GM18502 (cell line): ENCODE data around the gene IL6ST.
A peak's percentile ranks its signal among the peaks of the same experiment; 100 is the strongest.
"Not testable (repeated sequence)": the region's sequence is repeated elsewhere in the genome, so short reads cannot be mapped to it uniquely, and the experiment has no call there.

Experiments
- ATAC-seq: cut with Tn5 transposase; IDR thresholded peaks from one replicate; pipeline ENCODE4 v1.9.1; 2021; ENCODE audit warnings: mild to moderate bottlenecking; ENCODE audit not compliant: unreplicated experiment, poor library complexity

The IL6ST gene

GRCh38 chr5:55994495-55994997 is at the start of gene IL6ST:
Gene IL6ST (minus strand): TSS chr5:55994963. CDS start chr5:55976278, 18,685 bp downstream.
- ATAC-seq: peak; percentile 41

GRCh38 chr5:56039985-56040384 is 45.2 kb upstream of the IL6ST start:
- ATAC-seq: no peak

GRCh38 chr5:56038206-56038605 is 43.4 kb upstream of the IL6ST start:
- ATAC-seq: not testable (repeated sequence)

GRCh38 chr5:56037531-56038010 is 42.8 kb upstream of the IL6ST start:
- ATAC-seq: no peak

GRCh38 chr5:56035394-56035793 is 40.6 kb upstream of the IL6ST start:
- ATAC-seq: not testable (repeated sequence)

- not testable (repeated sequence) for ATAC-seq
Observed at GRCh38 chr5:56029871-56030630, 35.3 kb upstream of the IL6ST start.

GRCh38 chr5:56029457-56029856 is 34.7 kb upstream of the IL6ST start:
- no peak for ATAC-seq

GRCh38 chr5:56028708-56029107 is 33.9 kb upstream of the IL6ST start:
- no peak for ATAC-seq

- ATAC-seq: peak; percentile 80
Observed at GRCh38 chr5:56026863-56027300, 32.1 kb upstream of the IL6ST start.

- no peak for ATAC-seq
Observed at GRCh38 chr5:56025151-56025885, 30.6 kb upstream of the IL6ST start.

- ATAC-seq: no peak
Observed at GRCh38 chr5:56024810-56025150, 30.0 kb upstream of the IL6ST start.

GRCh38 chr5:56023296-56023695 is 28.5 kb upstream of the IL6ST start:
- no peak for ATAC-seq

- no peak for ATAC-seq
Observed at GRCh38 chr5:56019306-56020272, 24.8 kb upstream of the IL6ST start.

- no peak for ATAC-seq
Observed at GRCh38 chr5:56018832-56019231, 24.1 kb upstream of the IL6ST start.

GRCh38 chr5:56014701-56015100 is 19.9 kb upstream of the IL6ST start:
- not testable (repeated sequence) for ATAC-seq

GRCh38 chr5:56013939-56014338 is 19.2 kb upstream of the IL6ST start:
- ATAC-seq: not testable (repeated sequence)

GRCh38 chr5:56012281-56012963 is 17.7 kb upstream of the IL6ST start:
- peak; percentile 92 for ATAC-seq

- peak; percentile 55 for ATAC-seq
Observed at GRCh38 chr5:56011835-56012234, 17.1 kb upstream of the IL6ST start.

- ATAC-seq: no peak
Observed at GRCh38 chr5:56010431-56010830, 15.7 kb upstream of the IL6ST start.

GRCh38 chr5:56006600-56006999 is 11.8 kb upstream of the IL6ST start:
- ATAC-seq: no peak
